ENCODE results near the gene SLC35E2B. TPM values are rescaled to one million over a fixed set of nuclear protein-coding genes. Genes with fewer than 3 reads are reported as not detected.
"Not testable (repeated sequence)": the region's sequence is repeated elsewhere in the genome, so short reads cannot be mapped to it uniquely, and the experiment has no call there.

Gene SLC35E2B
- 10 to 100 TPM; 41.5 to 57.8 TPM for total RNA-seq

DNA sequence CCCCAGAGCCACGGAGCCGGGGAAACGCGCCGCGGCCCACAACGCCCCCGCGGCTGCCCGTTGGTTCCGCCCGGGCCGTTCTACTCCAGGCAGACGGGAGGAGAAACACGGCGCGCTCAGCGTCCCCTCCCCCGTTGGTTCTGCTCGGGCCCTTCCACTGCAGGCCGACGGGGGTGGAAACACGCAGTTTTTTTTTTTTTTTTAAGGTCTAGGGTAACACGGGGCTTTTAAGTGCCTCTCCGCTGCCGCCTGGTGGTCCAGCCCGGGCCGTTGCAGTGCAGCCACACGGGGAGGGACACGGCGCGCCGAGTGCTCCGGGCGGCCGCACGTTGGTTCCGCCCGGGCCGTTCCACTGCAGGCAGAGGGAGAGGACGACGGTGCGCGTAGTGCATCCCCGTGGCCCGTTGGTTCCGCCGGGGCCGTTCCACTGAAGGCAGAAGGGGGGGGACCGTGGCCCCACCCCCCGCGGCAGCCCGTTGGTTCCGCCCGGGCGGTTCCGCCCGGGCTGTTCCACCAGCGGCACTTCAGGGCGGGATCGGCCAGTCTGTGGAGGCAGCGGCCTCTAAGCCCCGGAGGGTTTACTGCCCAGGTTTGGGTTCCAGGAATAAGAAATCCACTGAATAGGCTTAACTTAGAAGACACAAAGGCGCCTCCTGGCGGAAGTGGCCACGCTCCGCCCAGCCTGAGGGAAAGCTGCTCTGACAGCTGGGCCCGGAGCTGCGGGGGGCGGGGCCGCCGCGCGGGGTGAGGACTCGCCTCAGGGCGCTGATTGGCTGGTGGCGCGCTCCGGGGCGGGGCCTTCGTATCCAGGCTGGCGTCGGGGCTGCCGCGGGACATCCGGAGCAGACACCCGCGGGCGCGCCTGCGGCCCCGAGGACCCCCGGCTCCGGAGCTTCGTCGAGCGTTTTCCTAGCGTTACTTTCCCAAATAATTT is at the start of gene SLC35E2B:
TSS of gene SLC35E2B (minus strand) at position 82 of the 934 bp plus-strand sequence. CDS start 16,096 bp downstream, outside the sequence.
- intact Hi-C loops (cut with DNase I): loop anchor here (10.0 kb wide), 1 partner anchor 52 kb away; no protein-coding TSS in a partner anchor
- H3K36me3 ChIP-seq, H3K4me1 ChIP-seq, H3K27me3 ChIP-seq, H3K9me3 ChIP-seq: not testable (repeated sequence)
- H3K9ac ChIP-seq (ENCODE audit: low read depth in 2 of 2, low read length in 2 of 2): peak within 1 kb of the TSS; percentile 34 to 50
- peak; percentile 93 for DNase-seq
- peak within 1 kb of the TSS; percentile 51 for H3K4me3 ChIP-seq
- peak within 1 kb of the TSS; percentile 87 for H3K27ac ChIP-seq

DNA sequence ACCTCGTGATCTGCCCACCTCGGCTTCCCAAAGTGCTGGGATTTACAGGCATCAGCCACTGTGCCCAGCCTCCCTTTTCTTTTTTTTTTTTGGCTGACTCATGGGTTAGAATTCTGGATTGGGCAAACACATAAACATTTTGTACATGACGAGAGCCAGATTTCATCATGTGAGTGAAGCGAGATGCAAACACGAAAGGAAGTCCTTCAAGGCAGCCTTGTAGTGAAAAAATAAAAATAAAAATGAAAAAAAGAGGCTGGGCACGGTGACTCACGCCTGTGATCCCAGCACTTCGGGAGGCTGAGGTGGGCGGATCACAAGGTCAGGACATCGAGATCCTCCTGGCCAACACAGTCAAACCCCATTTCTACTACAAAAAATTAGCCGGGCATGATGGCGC is 48.4 kb upstream of the SLC35E2B start:
- not testable (repeated sequence) for H3K9me3 ChIP-seq; DNase-seq; H3K9ac ChIP-seq (ENCODE audit: low read depth in 2 of 2, low read length in 2 of 2); H3K4me1 ChIP-seq; H3K27me3 ChIP-seq; H3K4me3 ChIP-seq; H3K36me3 ChIP-seq
- intact Hi-C loops (cut with DNase I): loop anchor here (10.0 kb wide), 1 partner anchor 46 kb away; the partner anchor contains the start of gene SLC35E2B
- H3K27ac ChIP-seq: peak overlapping the region; percentile 36

DNA sequence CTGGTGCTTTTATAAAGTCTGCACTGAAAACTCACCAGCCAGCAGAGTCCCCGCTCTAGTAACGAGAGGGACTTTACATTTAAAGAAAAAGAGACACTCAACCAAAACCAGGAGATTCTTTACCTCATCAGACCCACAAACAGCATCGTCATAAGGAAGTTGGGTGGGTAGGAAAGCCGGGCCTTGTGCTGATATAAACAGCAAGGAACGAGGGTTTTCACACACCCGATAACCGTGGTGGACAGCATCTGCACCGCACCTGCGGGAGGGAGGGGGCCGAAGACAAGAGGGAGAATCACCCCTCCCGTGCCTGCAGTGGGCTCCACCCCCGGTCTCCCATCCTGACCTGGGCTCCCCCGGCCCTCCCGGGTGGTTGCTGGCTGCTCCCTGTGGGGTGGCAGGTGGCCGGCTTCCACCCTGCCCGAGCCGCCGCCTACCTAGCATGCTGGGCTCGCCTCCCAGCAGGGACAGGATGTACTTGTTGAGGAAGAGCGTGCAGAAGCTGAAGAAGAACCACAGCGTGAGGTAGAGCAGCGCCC is 46.3 kb upstream of the SLC35E2B start:
- H3K4me1 ChIP-seq; DNase-seq; intact Hi-C loops (cut with DNase I): not testable (repeated sequence)

GRCh38 chr1:1737675-1738590 is 45.3 kb upstream of the SLC35E2B start:
- H3K9me3 ChIP-seq; intact Hi-C loops (cut with DNase I); H3K9ac ChIP-seq (ENCODE audit: low read depth in 2 of 2, low read length in 2 of 2); H3K4me3 ChIP-seq; H3K27ac ChIP-seq; DNase-seq; H3K4me1 ChIP-seq; H3K36me3 ChIP-seq; H3K27me3 ChIP-seq: not testable (repeated sequence)

More for the DNA sequence above, 46.3 kb upstream of the SLC35E2B start:
- not testable (repeated sequence) for H3K9me3 ChIP-seq; H3K27ac ChIP-seq; H3K4me3 ChIP-seq; H3K36me3 ChIP-seq; H3K9ac ChIP-seq (ENCODE audit: low read depth in 2 of 2, low read length in 2 of 2); H3K27me3 ChIP-seq

GRCh38 chr1:1732381-1732780 is 39.8 kb upstream of the SLC35E2B start:
- no peak for DNase-seq
- TF ChIP-seq, protein P1, sequence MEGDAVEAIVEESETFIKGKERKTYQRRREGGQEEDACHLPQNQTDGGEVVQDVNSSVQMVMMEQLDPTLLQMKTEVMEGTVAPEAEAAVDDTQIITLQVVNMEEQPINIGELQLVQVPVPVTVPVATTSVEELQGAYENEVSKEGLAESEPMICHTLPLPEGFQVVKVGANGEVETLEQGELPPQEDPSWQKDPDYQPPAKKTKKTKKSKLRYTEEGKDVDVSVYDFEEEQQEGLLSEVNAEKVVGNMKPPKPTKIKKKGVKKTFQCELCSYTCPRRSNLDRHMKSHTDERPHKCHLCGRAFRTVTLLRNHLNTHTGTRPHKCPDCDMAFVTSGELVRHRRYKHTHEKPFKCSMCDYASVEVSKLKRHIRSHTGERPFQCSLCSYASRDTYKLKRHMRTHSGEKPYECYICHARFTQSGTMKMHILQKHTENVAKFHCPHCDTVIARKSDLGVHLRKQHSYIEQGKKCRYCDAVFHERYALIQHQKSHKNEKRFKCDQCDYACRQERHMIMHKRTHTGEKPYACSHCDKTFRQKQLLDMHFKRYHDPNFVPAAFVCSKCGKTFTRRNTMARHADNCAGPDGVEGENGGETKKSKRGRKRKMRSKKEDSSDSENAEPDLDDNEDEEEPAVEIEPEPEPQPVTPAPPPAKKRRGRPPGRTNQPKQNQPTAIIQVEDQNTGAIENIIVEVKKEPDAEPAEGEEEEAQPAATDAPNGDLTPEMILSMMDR (IDR thresholded peaks at IDR 0.05): no peak
- Histone ChIP-seq H3K9me3 (no peaks in the 10 kb centered on the region), H3K27me3 (no peaks in the 10 kb centered on the region), H3K4me3 (no peak overlapping the region), H3K36me3 (no peaks in the 10 kb centered on the region), H3K4me1 (no peaks in the 10 kb centered on the region), H3K9ac (ENCODE audit: low read depth in 2 of 2, low read length in 2 of 2) (no peak overlapping the region), H3K27ac (no peak overlapping the region)
- intact Hi-C loops (cut with DNase I): no loop called here

GRCh38 chr1:1730870-1731269 is 38.3 kb upstream of the SLC35E2B start:
- Histone ChIP-seq H3K36me3 (no peaks in the 10 kb centered on the region), H3K4me1 (no peaks in the 10 kb centered on the region), H3K27me3 (no peaks in the 10 kb centered on the region), H3K27ac (no peak overlapping the region), H3K9ac (ENCODE audit: low read depth in 2 of 2, low read length in 2 of 2) (no peak overlapping the region), H3K9me3 (no peaks in the 10 kb centered on the region), H3K4me3 (no peak overlapping the region)
- TF ChIP-seq, protein P1 (IDR thresholded peaks at IDR 0.05): no peak
- intact Hi-C loops (cut with DNase I): no loop called here
- no peak for DNase-seq

- H3K27ac ChIP-seq; H3K27me3 ChIP-seq; H3K36me3 ChIP-seq; H3K4me3 ChIP-seq; H3K4me1 ChIP-seq; H3K9ac ChIP-seq (ENCODE audit: low read depth in 2 of 2, low read length in 2 of 2); DNase-seq; H3K9me3 ChIP-seq; intact Hi-C loops (cut with DNase I): not testable (repeated sequence)
Measured at GRCh38 chr1:1730230-1730629, 37.6 kb upstream of the SLC35E2B start.

DNA sequence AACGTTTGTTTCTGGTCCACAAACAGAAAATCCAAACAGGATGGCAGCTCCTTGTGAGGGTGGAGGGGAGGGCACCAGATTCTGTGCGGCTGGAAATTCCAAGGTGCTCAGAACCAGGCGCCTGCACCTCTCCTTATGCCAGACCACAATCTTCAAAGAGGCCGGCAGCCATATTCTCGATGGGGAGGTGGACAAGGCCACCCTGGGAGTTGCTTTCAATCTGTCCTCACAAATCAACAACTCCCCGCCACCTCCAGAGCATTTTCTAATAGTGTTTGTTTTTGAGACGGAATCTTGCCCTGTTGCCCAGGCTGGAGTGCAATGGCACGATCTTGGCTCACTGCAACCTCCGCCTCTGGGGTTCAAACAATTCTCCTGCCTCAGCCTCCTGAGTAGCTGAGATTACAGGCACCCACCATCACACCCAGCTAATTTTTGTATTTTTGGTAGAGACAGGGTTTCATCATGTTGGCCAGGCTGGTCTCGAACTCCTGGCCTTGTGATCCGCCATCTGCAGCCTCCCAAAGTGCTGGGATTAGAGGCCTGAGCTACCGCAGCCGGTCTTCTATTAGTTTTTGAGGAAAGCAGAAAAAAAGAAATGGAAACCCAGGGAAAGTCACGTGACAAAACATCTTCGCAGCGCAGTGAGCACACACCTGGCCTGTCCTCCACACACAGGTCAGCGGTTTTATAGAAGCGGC is 36.7 kb upstream of the SLC35E2B start:
- intact Hi-C loops (cut with DNase I); DNase-seq; H3K27ac ChIP-seq; H3K27me3 ChIP-seq; H3K36me3 ChIP-seq; H3K9me3 ChIP-seq; H3K4me1 ChIP-seq; H3K9ac ChIP-seq (ENCODE audit: low read depth in 2 of 2, low read length in 2 of 2); H3K4me3 ChIP-seq: not testable (repeated sequence)

DNA sequence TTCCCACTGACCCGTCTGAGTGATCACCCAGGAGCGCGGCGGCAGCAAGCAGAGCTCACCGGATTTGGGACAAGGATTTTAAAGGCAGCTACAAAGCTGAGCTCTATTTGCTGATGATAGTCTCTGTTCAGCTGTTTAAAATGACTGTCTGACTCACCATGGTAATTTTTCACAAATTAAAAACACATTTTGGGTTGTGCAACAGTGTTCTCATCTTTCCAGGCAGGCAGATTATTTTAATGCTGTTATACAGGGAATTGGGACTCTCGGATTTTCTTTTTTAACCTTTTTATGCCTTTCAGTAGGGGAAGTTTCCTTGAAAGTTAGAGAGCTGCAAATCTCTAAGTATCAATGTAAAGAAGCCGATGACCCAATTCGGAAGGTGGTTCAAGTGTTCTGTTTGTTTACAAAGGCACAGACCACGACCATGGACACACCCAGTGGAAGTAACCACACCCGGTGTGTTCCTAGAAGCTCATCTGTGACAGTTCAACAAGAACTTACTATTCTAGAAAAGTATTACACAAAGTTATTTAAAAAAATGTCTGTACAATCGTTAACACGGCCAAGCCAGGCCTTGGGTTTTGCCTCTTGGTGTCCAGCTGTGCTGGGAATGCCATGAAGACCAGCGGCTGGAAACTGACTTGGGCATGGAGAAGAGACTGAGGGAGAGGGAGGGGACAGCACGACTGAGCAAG is 35.9 kb upstream of the SLC35E2B start:
- Histone ChIP-seq H3K27ac (peak overlapping the region; percentile 36), H3K9ac (ENCODE audit: low read depth in 2 of 2, low read length in 2 of 2) (peak overlapping the region in 1 of 2 donors; percentile 34)
- intact Hi-C loops (cut with DNase I); DNase-seq; H3K9me3 ChIP-seq; H3K27me3 ChIP-seq; H3K36me3 ChIP-seq; H3K4me1 ChIP-seq; H3K4me3 ChIP-seq: not testable (repeated sequence)

DNA sequence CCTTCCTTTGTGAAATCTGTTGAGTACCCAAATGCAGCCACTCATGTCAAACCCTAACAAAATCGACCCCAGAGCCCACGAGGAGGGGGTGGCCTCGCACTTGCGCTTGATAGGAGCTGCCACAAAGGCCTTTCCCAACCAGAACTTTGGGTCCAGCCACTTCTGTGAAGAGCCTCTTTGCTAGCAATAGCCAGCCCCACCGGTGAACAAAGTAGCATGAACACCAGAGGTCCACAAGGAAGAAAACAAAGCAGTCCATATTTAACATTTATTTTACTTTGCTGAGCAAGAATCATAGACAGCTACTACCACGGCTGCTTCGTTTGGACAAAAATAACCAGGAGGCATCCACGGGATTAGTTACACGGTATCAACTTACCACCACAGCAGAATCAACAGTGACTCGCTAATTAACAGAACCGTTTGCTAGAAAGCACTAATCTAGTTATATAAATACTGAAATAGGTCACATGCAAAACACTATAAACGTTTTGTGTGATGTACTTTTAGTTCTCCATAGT is 34.6 kb upstream of the SLC35E2B start:
- H3K4me3 ChIP-seq; H3K27me3 ChIP-seq; intact Hi-C loops (cut with DNase I); H3K9ac ChIP-seq (ENCODE audit: low read depth in 2 of 2, low read length in 2 of 2); H3K27ac ChIP-seq; DNase-seq; H3K4me1 ChIP-seq; H3K9me3 ChIP-seq; H3K36me3 ChIP-seq: not testable (repeated sequence)
